G401 (cell line): ENCODE data around the gene MGST2. TPM values are rescaled to one million over a fixed set of nuclear protein-coding genes. Genes with fewer than 3 reads are reported as not detected.
"Not testable (repeated sequence)": the region's sequence is repeated elsewhere in the genome, so short reads cannot be mapped to it uniquely, and the experiment has no call there.

ENCODE experiments used
- DNase-seq: peaks from one replicate; pipeline ENCODE4 v3.0.0-alpha.2; 2015; ENCODE audit warnings: low spot score
- in situ Hi-C: cut with HindIII; loops from 2 replicates; pipeline ENCODE4 v1.10.0; 2016; ENCODE audit warnings: low sequenced_read_pairs, mixed read lengths
- total RNA-seq: library from RNA; depleted of rRNA; stranded (reverse); fragments of >200 nt; shearing (Covaris generic); gene quantifications from 2 replicates; pipeline ENCODE4 v1.2.3, GENCODE V29; 2014

The MGST2 gene
- total RNA-seq, 1 experiment from 2014 or later, result not detected

- in situ Hi-C loops, result no loop called here
- DNase-seq, result peak; percentile 37
Measured at GRCh38 chr4:139692309-139693012, 26.8 kb downstream of the MGST2 start.

GRCh38 chr4:139694522-139695107 is 29.0 kb downstream of the MGST2 start:
- DNase-seq, result no peak
- in situ Hi-C loops, result no loop called here

DNA sequence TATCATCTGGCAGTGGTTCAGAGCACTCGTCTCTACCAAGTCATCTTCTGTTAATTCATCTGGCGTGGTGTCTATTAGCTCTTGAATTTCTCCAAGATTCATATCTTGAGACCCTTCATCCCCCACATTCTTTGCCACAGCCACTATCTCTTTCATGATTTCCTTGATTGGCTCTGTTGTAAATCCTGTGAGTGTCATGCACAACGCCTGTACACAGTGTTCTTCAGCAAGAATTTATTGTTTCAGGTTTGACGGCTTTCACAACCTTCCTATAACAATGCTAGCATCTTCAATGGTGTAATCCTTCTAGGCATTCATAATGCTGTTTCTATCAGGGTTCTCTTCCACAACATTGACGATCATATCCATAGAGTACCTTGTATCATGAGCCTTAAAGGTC is 30.9 kb downstream of the MGST2 start:
- no peak for DNase-seq
- in situ Hi-C loops, result no loop called here

GRCh38 chr4:139698167-139698925 is 32.7 kb downstream of the MGST2 start:
- DNase-seq, in situ Hi-C loops: not testable (repeated sequence)

DNA sequence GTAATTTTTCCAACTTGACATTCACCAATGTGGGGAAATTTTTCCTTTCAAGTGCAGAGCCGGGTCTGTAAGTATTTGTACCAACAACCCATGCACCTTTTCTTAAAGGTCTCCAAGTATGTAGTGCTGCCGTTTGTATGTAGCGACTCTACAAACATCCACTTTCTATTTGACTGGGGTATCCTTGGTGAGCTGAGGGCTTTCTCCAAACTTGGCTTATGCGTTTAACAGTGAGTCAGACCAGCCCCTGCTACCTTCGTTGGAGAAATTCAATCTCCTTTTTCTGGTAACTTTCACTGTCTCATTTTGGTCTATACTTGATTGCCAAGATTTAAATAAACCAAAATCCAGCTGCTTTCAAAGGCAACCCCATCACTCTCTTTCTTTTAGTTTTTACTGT is 34.9 kb downstream of the MGST2 start:
- in situ Hi-C loops, result no loop called here
- DNase-seq, result no peak

DNA sequence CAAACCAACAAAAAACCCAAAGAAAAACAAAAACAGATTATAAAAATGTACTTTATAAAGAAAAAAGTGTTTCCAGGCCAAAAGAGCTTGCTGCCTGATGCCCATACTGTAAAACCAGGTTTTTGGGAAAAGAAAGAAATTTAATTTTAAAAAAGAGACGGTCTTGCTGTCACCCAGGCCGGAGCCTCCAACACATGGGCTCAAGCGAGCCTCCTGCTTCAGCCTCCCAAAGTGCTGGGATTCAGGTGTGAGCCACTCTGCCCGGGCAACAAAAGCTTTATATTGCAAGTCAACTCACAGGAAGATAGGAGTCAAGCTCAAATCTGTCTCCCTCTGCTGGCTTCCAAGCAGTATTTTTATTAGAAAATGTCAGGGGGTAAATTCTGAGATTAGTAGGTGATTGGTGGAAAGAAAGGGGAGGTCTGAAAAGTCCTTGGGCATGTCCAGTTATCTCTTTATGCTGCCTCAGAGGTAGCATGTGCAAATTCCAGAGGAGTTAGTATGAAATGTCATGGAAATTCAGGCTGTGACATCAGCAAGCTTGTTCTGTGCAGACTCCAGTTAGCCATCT is 39.4 kb downstream of the MGST2 start:
- in situ Hi-C loops, result no loop called here
- DNase-seq, result no peak

- no peak for DNase-seq
- in situ Hi-C loops, result no loop called here
Measured at GRCh38 chr4:139709660-139710059, 44.0 kb downstream of the MGST2 start.

DNA sequence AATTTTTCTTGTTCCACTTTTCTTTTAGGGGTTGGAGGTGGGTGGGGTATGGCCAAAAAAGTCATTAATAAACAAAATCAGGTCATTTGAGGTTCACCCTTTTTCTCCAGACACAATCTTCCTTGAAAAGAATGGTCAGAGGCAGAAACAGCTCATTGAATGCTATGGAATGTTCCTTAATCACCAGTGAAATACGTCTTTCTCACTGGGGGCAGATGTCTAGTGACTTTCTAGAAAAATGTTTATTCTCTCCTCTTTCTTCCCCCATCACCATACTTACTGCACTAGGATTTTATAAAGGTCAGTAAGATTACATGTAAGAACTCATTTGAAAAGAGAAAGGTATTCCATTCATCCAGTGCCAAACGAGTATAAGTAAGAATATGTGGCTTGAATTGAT is 44.5 kb downstream of the MGST2 start:
- no peak for DNase-seq
- in situ Hi-C loops, result no loop called here

GRCh38 chr4:139711461-139711860 is 45.8 kb downstream of the MGST2 start:
- in situ Hi-C loops, result no loop called here
- peak; percentile 11 for DNase-seq

GRCh38 chr4:139712882-139713281 is 47.3 kb downstream of the MGST2 start:
- in situ Hi-C loops, result no loop called here
- DNase-seq, result no peak

DNA sequence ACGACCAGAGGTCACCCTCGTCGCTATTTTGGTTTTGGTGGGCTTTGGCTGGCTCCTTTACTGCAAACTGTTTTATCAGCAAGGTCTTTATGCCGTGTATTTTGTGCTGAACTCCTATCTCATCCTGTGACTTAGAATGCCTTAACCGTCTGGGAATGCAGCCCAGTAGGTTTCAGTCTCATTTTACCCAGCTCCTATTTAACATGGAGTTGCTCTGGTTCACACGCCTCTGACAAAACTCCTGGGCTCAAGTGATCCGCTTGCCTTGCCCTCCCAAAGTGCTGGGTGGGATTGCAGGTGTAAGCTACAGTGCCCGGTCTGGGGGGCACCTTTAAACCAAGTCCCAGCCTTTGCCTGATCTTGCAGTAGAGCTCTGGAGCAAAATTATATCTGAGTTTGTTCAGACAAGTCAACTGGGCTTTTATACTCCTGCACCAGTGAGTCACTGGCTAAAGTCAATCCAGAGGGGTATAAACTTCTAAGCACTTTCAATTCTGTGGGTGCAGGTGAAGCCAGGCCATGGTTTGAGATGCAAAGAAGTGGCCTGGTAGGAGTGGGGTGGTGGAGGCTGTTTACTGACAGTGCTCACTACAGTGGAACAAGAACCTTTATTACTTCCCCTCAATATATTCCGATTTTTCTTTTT is 50.2 kb downstream of the MGST2 start:
- in situ Hi-C loops, result no loop called here

GRCh38 chr4:139718358-139718757 is 52.7 kb downstream of the MGST2 start:
- in situ Hi-C loops, result no loop called here
- no peak for DNase-seq

More for the DNA sequence above, 50.2 kb downstream of the MGST2 start:
- DNase-seq, result no peak

GRCh38 chr4:139718833-139719232 is 53.2 kb downstream of the MGST2 start:
- in situ Hi-C loops, result no loop called here
- DNase-seq, result no peak

DNA sequence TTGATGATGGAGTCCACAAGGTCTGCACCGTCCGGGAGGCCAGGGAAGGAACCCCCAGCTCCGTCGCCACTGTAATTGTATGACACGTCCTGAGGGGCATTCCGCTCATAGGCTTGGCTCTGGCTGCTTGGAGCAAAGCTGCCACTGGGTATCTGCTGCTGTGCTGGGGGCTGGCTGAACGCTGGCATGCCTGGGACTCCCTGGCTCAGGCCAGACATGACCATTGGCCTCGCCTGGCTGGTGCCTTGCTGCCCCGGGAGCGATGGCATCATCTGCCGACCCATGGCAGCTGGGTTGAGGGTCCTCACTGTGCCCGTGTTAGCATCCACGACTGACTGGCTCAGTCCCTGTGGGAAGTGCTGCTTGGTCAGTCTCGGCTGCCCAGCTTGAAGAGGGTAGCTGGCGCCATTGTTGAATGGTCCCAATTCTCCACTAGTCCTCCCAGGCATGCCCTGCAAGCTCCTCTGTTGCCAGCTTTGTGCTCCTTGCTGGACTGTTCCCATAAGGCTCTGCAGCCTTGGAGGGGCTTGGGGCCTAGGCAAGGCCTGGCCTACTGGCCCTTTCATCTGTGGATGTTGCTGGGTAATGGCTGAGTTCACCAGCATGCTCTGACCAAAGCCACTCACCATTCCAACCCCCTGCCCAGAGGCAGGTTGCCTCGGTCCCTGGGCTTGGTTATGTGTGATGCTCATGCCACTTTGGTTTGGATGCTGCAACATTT is 53.9 kb downstream of the MGST2 start:
- DNase-seq, result no peak
- in situ Hi-C loops, result no loop called here

- DNase-seq, result no peak
- in situ Hi-C loops, result no loop called here
Measured at GRCh38 chr4:139720806-139721205, 55.2 kb downstream of the MGST2 start.

GRCh38 chr4:139721789-139722188 is 56.2 kb downstream of the MGST2 start:
- in situ Hi-C loops, result no loop called here
- DNase-seq, result no peak

GRCh38 chr4:139725236-139725635 is 59.6 kb downstream of the MGST2 start:
- DNase-seq, result no peak
- in situ Hi-C loops, result no loop called here

GRCh38 chr4:139726615-139727014 is 61.0 kb downstream of the MGST2 start:
- in situ Hi-C loops, result no loop called here
- DNase-seq, result no peak

DNA sequence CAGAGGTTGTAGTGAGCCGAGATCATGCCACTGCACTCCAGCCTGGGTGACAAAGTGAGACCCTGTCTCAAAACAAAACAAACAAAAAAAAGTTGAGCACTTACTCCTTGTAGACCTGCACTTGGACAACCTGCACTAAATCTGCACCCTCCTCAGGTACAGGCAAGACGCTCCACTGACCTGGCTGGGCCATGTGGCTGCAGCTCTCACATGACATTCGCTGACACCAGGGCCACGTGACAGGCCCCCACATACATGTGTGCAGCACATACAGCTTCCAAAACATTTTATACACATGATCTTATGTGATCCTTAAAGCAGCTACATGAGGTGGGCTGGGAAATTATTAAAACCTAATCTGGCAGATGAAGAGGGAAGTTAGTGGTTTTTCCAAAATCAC is 62.5 kb downstream of the MGST2 start:
- in situ Hi-C loops, result no loop called here
- no peak for DNase-seq
